Astrocyte (in vitro differentiated cells and primary cell): Measurements from ENCODE around the gene NKAIN1. TPM values are rescaled to one million over a fixed set of nuclear protein-coding genes. Genes with fewer than 3 reads are reported as not detected.

ENCODE experiments used
- DNase-seq: peaks from one replicate; pipeline ENCODE4 v3.0.0-alpha.2; 2010; ENCODE audit warnings: low read depth
- FAIRE-seq: peaks from 2 replicates; lab custom pipeline; 2011; peaks lifted over from hg19 to GRCh38; lab: Jason Lieb, UNC
- H2AFZ ChIP-seq: 2 replicates; pipeline ENCODE4 v1.6.0; 2012; ENCODE audit warnings: low read depth, low read length, inconsistent platforms
- H3K27ac ChIP-seq: 2 replicates; pipeline ENCODE4 v1.5.1; 2011; ENCODE audit warnings: low read depth, low read length, inconsistent platforms
- H3K27me3 ChIP-seq: 2 replicates; pipeline ENCODE4 v1.6.0; 2011; ENCODE audit warnings: low read length, inconsistent platforms; ENCODE audit not compliant: insufficient read depth
- H3K36me3 ChIP-seq: 2 replicates; pipeline ENCODE4 v1.5.1; 2011; ENCODE audit warnings: low read length, inconsistent platforms; ENCODE audit not compliant: insufficient read depth
- H3K4me1 ChIP-seq: 2 replicates; pipeline ENCODE4 v1.5.1; 2011; ENCODE audit warnings: low read length, inconsistent platforms; ENCODE audit not compliant: insufficient read depth
- H3K4me2 ChIP-seq: 2 replicates; pipeline ENCODE4 v1.6.0; 2012; ENCODE audit warnings: low read length, inconsistent platforms
- H3K4me3 ChIP-seq: 2 replicates; pipeline ENCODE4 v1.5.1; 2011; ENCODE audit warnings: low read depth, mild to moderate bottlenecking, low read length, inconsistent platforms; ENCODE audit not compliant: insufficient read depth
- H3K79me2 ChIP-seq: 2 replicates; pipeline ENCODE4 v1.6.0; 2012; ENCODE audit warnings: mild to moderate bottlenecking, low read length, inconsistent platforms; ENCODE audit not compliant: insufficient read depth
- H3K9ac ChIP-seq: 2 replicates; pipeline ENCODE4 v1.6.0; 2012; ENCODE audit warnings: mild to moderate bottlenecking, low read length, inconsistent platforms
- H3K9me3 ChIP-seq: 2 replicates; pipeline ENCODE4 v1.5.1; 2012; ENCODE audit warnings: low read depth, mild to moderate bottlenecking, low read length, inconsistent platforms; ENCODE audit not compliant: insufficient read depth
- H4K20me1 ChIP-seq: 2 replicates; pipeline ENCODE4 v1.6.0; 2012; ENCODE audit warnings: low read length, inconsistent platforms; ENCODE audit not compliant: insufficient read depth
- H3K27ac Mint-ChIP-seq: one replicate; pipeline ENCODE4 v1.8.0; 2021; ENCODE audit warnings: mild to moderate bottlenecking, mixed read lengths; ENCODE audit not compliant: unreplicated experiment
- H3K27me3 Mint-ChIP-seq: one replicate; pipeline ENCODE4 v1.8.0; 2021; ENCODE audit warnings: low read depth, mixed read lengths; ENCODE audit not compliant: unreplicated experiment
- H3K36me3 Mint-ChIP-seq: one replicate; pipeline ENCODE4 v1.8.0; 2021; ENCODE audit warnings: low read depth, mixed read lengths; ENCODE audit not compliant: unreplicated experiment
- H3K4me1 Mint-ChIP-seq: one replicate; pipeline ENCODE4 v1.8.0; 2021; ENCODE audit warnings: low read depth, mixed read lengths; ENCODE audit not compliant: unreplicated experiment
- H3K4me3 Mint-ChIP-seq: one replicate; pipeline ENCODE4 v1.8.0; 2021; ENCODE audit warnings: mild to moderate bottlenecking, moderate library complexity, mixed read lengths; ENCODE audit not compliant: unreplicated experiment
- H3K9me3 Mint-ChIP-seq: one replicate; pipeline ENCODE4 v1.8.0; 2021; ENCODE audit warnings: mild to moderate bottlenecking, mixed read lengths; ENCODE audit not compliant: unreplicated experiment
- CTCF ChIP-seq: IDR thresholded peaks from 2 replicates; pipeline ENCODE4 v1.5.1; 2011; ENCODE audit warnings: low read depth, mild to moderate bottlenecking, inconsistent platforms, low read length, moderate library complexity; ENCODE audit not compliant: insufficient read depth
- EZH2 ChIP-seq: IDR thresholded peaks from 2 replicates; pipeline ENCODE4 v1.6.1; 2012; ENCODE audit warnings: mild to moderate bottlenecking, low read length, inconsistent platforms; ENCODE audit not compliant: insufficient read depth
- total RNA-seq: library from RNA; stranded (reverse); gene quantifications from 2 replicates; pipeline ENCODE4 v1.2.1, GENCODE V29; 2021

The NKAIN1 gene
- total RNA-seq, 1 donor from 2014 or later = 5.6 TPM

GRCh38 chr1:31183927-31184554 lies 55.6 kb downstream of the NKAIN1 start:
- no peak for TF ChIP-seq EZH2
- peak; percentile 85 for TF ChIP-seq CTCF
- no peak overlapping the region for H3K4me3 Mint-ChIP-seq
- no peak overlapping the region for H3K9ac ChIP-seq
- H3K9me3 ChIP-seq = no peaks in the 10 kb centered on the region
- peaks cover 20% of the 10 kb centered on the region for H3K27me3 Mint-ChIP-seq
- H3K4me3 ChIP-seq = no peak overlapping the region
- no peak for FAIRE-seq
- H3K27me3 ChIP-seq = peaks cover 8% of the 10 kb centered on the region
- H3K27ac ChIP-seq = no peak overlapping the region
- no peaks in the 10 kb centered on the region for H3K36me3 ChIP-seq
- no peak for DNase-seq
- H3K36me3 Mint-ChIP-seq = peaks cover 2% of the 10 kb centered on the region
- no peak overlapping the region for H3K4me2 ChIP-seq
- H3K4me1 ChIP-seq = peaks cover 5% of the 10 kb centered on the region
- H2AFZ ChIP-seq = no peak overlapping the region
- H3K4me1 Mint-ChIP-seq = peaks cover 3% of the 10 kb centered on the region
- no peaks in the 10 kb centered on the region for H3K79me2 ChIP-seq
- no peak overlapping the region for H3K27ac Mint-ChIP-seq
- H3K9me3 Mint-ChIP-seq = no peaks in the 10 kb centered on the region
- H4K20me1 ChIP-seq = peaks cover 11% of the 10 kb centered on the region

- Mint-ChIP-seq H3K36me3 (peaks cover 2% of the 10 kb centered on the region), H3K4me3 (no peak overlapping the region), H3K27me3 (peaks cover 20% of the 10 kb centered on the region), H3K4me1 (peaks cover 3% of the 10 kb centered on the region), H3K27ac (no peak overlapping the region), H3K9me3 (no peaks in the 10 kb centered on the region)
- Histone ChIP-seq H2AFZ (no peak overlapping the region), H3K27me3 (peaks cover 8% of the 10 kb centered on the region), H3K4me3 (no peak overlapping the region), H3K27ac (no peak overlapping the region), H4K20me1 (peaks cover 11% of the 10 kb centered on the region), H3K79me2 (no peaks in the 10 kb centered on the region), H3K4me2 (no peak overlapping the region), H3K9ac (no peak overlapping the region), H3K4me1 (peaks cover 5% of the 10 kb centered on the region), H3K36me3 (no peaks in the 10 kb centered on the region), H3K9me3 (no peaks in the 10 kb centered on the region)
- no peak for TF ChIP-seq CTCF
- no peak for TF ChIP-seq EZH2
- DNase-seq (no peak), FAIRE-seq (no peak)
Measured at GRCh38 chr1:31183126-31183525, 56.6 kb downstream of the NKAIN1 start.

GRCh38 chr1:31182352-31182751 lies 57.3 kb downstream of the NKAIN1 start:
- no peak for FAIRE-seq
- H3K4me3 ChIP-seq = no peak overlapping the region

More at GRCh38 chr1:31182352-31182751, 57.3 kb downstream of the NKAIN1 start:
- Histone ChIP-seq H3K4me1 (peaks cover 5% of the 10 kb centered on the region), H2AFZ (no peak overlapping the region), H3K79me2 (no peaks in the 10 kb centered on the region), H3K27ac (no peak overlapping the region), H4K20me1 (peaks cover 11% of the 10 kb centered on the region), H3K9ac (no peak overlapping the region), H3K36me3 (no peaks in the 10 kb centered on the region), H3K9me3 (no peaks in the 10 kb centered on the region), H3K4me2 (peak overlapping the region; percentile 76), H3K27me3 (peaks cover 10% of the 10 kb centered on the region)
- Mint-ChIP-seq H3K9me3 (no peaks in the 10 kb centered on the region), H3K27ac (no peak overlapping the region), H3K36me3 (peaks cover 2% of the 10 kb centered on the region), H3K4me3 (peak overlapping the region; percentile 20), H3K4me1 (peaks cover 3% of the 10 kb centered on the region), H3K27me3 (peaks cover 18% of the 10 kb centered on the region)
- DNase-seq = peak; percentile 87
- TF ChIP-seq EZH2 (no peak), CTCF (peak; percentile 13)
